Thyroid gland (tissue), 4 donors: ENCODE measurements around the gene CNTN5. TPM values are rescaled to one million over a fixed set of nuclear protein-coding genes. Genes with fewer than 3 reads are reported as not detected.
"Not testable (repeated sequence)": the region's sequence is repeated elsewhere in the genome, so short reads cannot be mapped to it uniquely, and the experiment has no call there.

Experiments
- DNase-seq, 2 donors: peaks; one replicate each; pipeline ENCODE4 v3.0.0-alpha.2; 2019
- H3K27ac ChIP-seq, 3 donors: fragments of 200-600 bp; sonication (generic); 1 replicate in 2 of 3; 2 replicates in 1 of 3; pipeline ENCODE4 v1.5.1; 2016 to 2019; ENCODE audit warnings: mild to moderate bottlenecking in 1 of 3, moderate library complexity in 1 of 3
- H3K27me3 ChIP-seq: fragments of 200-600 bp; sonication (generic); one replicate; pipeline ENCODE4 v1.5.1; 2019
- H3K36me3 ChIP-seq, 2 donors: fragments of 200-600 bp; sonication (generic); one replicate each; pipeline ENCODE4 v1.5.1; 2016 to 2019
- H3K4me1 ChIP-seq, 2 donors: fragments of 200-600 bp; sonication (generic); one replicate each; pipeline ENCODE4 v1.5.1; 2017 to 2019
- H3K4me3 ChIP-seq, 3 donors: fragments of 200-600 bp; sonication (generic); replicated peaks in 1 of 3; 1 replicate in 2 of 3; 2 replicates in 1 of 3; pipeline ENCODE4 v1.5.1; 2016; ENCODE audit warnings: mild to moderate bottlenecking in 1 of 3
- H3K9me3 ChIP-seq: fragments of 200-600 bp; sonication (generic); one replicate; pipeline ENCODE4 v1.5.1; 2017
- POLR2A ChIP-seq, 2 donors: fragments of 450-650 bp; IDR thresholded peaks; one replicate each; pipeline ENCODE4 v1.6.1; 2017; ENCODE audit warnings: antibody characterized with exemption in 2 of 2, mild to moderate bottlenecking in 2 of 2, moderate library complexity in 1 of 2
- WGBS, 2 donors: methylation state at CpG; one replicate each; pipeline ENCODE4 v1.1.5; 2017; 5-methylcytosine and 5-hydroxymethylcytosine counted together
- intact Hi-C: fragments of 100-400 bp; cut with DNase I; formaldehyde crosslinking; loops from one replicate; pipeline ENCODE4 v1.15.1; 2023
- total RNA-seq, 4 donors: library from RNA; depleted of rRNA; stranded (reverse); fragments of >200 nt; gene quantifications; one replicate each; pipeline ENCODE4 v1.2.3, GENCODE V29; 2016
- TF ChIP-seq, protein P1 (sequence below), 6 experiments: fragments of 200-600 bp in 3 of 6; fragments of 450-650 bp in 3 of 6; sonication (generic) in 3 of 6; IDR thresholded peaks; one replicate each; pipeline ENCODE4 v1.5.1; 2016 to 2019; ENCODE audit warnings: antibody characterized with exemption in 6 of 6, mild to moderate bottlenecking in 2 of 6, inconsistent platforms in 1 of 6, moderate library complexity in 1 of 6

CNTN5 gene
- total RNA-seq, 4 donors from 2014 or later: 1.9 to 14.3 (median 12.0) TPM

DNA sequence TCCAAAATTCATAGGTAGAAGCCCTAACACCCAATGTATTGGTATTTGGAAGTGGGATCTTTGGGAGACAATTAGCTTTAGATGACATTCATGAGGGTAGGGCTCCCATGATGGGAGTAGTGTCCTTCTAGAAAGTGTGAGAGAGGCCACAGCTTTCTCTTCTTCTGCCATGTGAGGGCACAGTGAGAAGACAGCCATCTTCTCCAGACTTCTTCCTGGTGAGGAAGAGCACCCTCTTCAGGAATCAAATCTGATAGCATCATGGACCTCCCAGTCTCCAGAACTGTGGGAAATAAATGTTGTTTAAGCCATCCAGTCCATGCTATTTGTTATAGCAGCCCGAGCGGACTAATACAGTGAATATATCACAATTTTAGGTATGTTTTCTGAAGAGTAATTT is 96.9 kb downstream of the CNTN5 start:
- WGBS, 2 donors: 88 to 93% methylated on average over 2 of the region's 2 CpGs
- TF ChIP-seq POLR2A (IDR thresholded peaks at IDR 0.05): no peak
- TF ChIP-seq, protein P1, sequence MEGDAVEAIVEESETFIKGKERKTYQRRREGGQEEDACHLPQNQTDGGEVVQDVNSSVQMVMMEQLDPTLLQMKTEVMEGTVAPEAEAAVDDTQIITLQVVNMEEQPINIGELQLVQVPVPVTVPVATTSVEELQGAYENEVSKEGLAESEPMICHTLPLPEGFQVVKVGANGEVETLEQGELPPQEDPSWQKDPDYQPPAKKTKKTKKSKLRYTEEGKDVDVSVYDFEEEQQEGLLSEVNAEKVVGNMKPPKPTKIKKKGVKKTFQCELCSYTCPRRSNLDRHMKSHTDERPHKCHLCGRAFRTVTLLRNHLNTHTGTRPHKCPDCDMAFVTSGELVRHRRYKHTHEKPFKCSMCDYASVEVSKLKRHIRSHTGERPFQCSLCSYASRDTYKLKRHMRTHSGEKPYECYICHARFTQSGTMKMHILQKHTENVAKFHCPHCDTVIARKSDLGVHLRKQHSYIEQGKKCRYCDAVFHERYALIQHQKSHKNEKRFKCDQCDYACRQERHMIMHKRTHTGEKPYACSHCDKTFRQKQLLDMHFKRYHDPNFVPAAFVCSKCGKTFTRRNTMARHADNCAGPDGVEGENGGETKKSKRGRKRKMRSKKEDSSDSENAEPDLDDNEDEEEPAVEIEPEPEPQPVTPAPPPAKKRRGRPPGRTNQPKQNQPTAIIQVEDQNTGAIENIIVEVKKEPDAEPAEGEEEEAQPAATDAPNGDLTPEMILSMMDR (IDR thresholded peaks at IDR 0.05): no peak
- no peak for DNase-seq
- Histone ChIP-seq H3K27me3 (no peaks in the 10 kb centered on the region), H3K4me3 (no peak overlapping the region), H3K36me3 (no peaks in the 10 kb centered on the region), H3K27ac (no peak overlapping the region), H3K9me3 (no peaks in the 10 kb centered on the region), H3K4me1 (no peaks in the 10 kb centered on the region)
- intact Hi-C loops: no loop called here

DNA sequence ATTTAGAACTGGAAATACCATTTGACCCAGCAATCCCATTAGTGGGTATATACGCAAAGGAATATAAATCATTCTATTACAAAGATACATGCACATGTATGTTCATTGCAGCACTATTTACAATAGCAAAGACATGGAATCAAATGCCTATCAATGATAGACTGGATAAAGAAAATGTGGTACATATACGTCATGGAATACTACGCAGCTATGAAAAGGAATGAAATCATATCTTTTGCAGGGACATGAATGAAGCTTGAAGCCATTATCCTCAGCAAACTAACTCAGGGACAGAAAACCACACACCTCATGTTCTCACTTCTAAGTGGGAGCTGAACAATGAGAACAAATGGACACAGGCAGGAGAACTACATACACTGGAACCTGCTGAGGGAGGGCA is 113.1 kb downstream of the CNTN5 start:
- H3K9me3 ChIP-seq, DNase-seq, H3K4me1 ChIP-seq, H3K36me3 ChIP-seq, H3K4me3 ChIP-seq, H3K27ac ChIP-seq, intact Hi-C loops, H3K27me3 ChIP-seq: not testable (repeated sequence)
- 80 to 97% methylated on average over 3 of the region's 3 CpGs for WGBS, 2 donors

DNA sequence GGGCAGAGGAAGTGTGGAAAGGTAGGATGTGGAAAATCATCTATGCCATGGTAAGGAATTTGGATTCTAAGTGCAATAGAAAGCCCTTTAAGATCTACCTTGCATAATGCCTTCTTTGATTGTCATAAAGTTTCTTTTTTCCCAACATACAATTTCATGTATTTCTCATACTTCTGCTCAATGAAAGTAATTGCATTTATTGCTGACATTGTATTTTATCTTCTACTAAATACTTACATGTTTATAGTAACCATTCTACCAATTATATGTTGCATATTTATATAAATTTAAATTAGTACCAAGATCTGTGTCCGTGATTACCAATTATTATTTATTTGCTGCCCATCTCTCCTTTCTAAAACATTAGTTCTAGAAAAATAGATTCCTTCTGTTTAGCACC is 114.8 kb downstream of the CNTN5 start:
- DNase-seq: no peak
- WGBS, 2 donors: 95 to 96% methylated on average over 1 of the region's 1 CpG

DNA sequence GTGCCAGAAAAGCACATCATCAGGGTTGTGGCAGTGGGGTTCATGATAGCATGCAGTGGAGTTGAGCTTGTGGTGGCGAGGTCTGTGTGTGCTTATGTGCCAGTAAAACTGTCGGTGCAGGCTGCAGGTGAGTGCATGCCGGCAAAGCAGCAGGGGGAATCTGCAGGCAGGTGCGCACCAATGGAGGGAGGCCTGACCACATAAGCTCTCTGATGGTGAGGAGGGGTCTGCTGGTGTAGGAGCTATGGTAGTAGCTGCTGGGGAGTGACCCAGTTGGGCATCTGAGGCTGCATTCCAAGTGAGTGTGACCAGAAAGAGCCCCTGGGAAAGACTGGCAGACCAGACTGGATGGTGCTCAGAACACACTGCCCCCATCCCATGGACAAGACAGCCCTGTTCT is 121.5 kb downstream of the CNTN5 start:
- 69 to 80% methylated on average over 4 of the region's 4 CpGs for WGBS, 2 donors
- Histone ChIP-seq H3K27me3 (no peaks in the 10 kb centered on the region), H3K4me1 (no peaks in the 10 kb centered on the region), H3K9me3 (no peaks in the 10 kb centered on the region), H3K27ac (no peak overlapping the region), H3K36me3 (no peaks in the 10 kb centered on the region), H3K4me3 (no peak overlapping the region)
- TF ChIP-seq, protein P1 (IDR thresholded peaks at IDR 0.05): no peak
- intact Hi-C loops: no loop called here
- no peak for DNase-seq

More for the DNA sequence above, 114.8 kb downstream of the CNTN5 start:
- no peaks in the 10 kb centered on the region for H3K27me3 ChIP-seq
- H3K4me3 ChIP-seq: no peak overlapping the region
- no peaks in the 10 kb centered on the region for H3K4me1 ChIP-seq
- no peak for TF ChIP-seq POLR2A (IDR thresholded peaks at IDR 0.05)
- TF ChIP-seq, protein P1 (IDR thresholded peaks at IDR 0.05): no peak
- H3K36me3 ChIP-seq: no peaks in the 10 kb centered on the region
- H3K27ac ChIP-seq: no peak overlapping the region
- H3K9me3 ChIP-seq: no peaks in the 10 kb centered on the region
- intact Hi-C loops: no loop called here

DNA sequence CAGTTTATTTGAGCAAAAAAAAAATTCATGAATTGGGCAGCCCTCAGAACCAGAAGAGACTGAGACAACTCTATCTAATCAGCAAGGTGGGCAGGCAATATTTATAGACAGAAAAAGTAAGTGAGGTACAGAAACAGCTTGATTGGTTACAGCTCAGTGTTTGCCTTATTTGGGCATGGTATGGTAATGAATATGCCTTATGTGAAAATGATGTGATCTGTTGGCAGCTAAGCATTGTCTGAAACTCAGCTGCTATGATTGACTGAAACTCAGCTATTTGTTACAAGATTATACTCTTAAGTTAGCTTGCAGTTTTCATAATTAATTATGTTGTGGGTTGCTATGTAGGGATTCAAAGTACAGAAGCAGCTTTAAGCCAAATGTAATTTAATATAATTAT is 127.6 kb downstream of the CNTN5 start:
- Histone ChIP-seq H3K36me3 (no peaks in the 10 kb centered on the region), H3K4me3 (no peak overlapping the region), H3K4me1 (no peaks in the 10 kb centered on the region), H3K27ac (no peak overlapping the region), H3K9me3 (no peaks in the 10 kb centered on the region), H3K27me3 (no peaks in the 10 kb centered on the region)
- TF ChIP-seq, protein P1 (IDR thresholded peaks at IDR 0.05): no peak
- TF ChIP-seq POLR2A (IDR thresholded peaks at IDR 0.05): no peak
- intact Hi-C loops: no loop called here
- DNase-seq: no peak

DNA sequence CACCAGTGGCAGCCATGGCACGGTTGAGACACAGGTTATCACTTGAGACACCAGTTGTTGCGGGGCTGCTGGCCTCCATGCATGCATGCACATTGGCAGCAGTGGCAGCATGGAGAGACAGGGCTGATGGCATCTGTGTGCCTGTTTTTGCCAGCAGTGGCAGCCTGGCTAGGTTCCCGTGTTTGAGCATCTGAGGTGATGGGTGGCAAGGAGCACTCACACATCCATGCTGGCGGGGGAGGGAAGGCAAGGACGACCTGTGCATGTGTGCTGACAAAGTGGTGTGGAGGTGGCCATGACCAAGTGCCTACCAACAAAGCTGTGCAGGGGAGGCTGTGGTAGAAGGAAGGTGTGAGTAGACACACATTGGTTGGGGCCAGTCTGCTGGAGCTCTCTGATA is 133.5 kb downstream of the CNTN5 start:
- 65 to 82% methylated on average over 3 to 5 of the region's 5 CpGs for WGBS, 2 donors
- intact Hi-C loops: no loop called here

More for the DNA sequence above, 133.5 kb downstream of the CNTN5 start:
- Histone ChIP-seq H3K4me3 (no peak overlapping the region), H3K36me3 (no peaks in the 10 kb centered on the region), H3K4me1 (no peaks in the 10 kb centered on the region), H3K9me3 (no peaks in the 10 kb centered on the region), H3K27ac (no peak overlapping the region), H3K27me3 (no peaks in the 10 kb centered on the region)
- TF ChIP-seq POLR2A (IDR thresholded peaks at IDR 0.05): no peak
- TF ChIP-seq, protein P1 (IDR thresholded peaks at IDR 0.05): no peak
- DNase-seq: no peak
